HG03025 (cell line): ENCODE measurements around the gene TUT1.
"Not testable (repeated sequence)": the region's sequence is repeated elsewhere in the genome, so short reads cannot be mapped to it uniquely, and the experiment has no call there.

ENCODE experiments used
- ATAC-seq: cut with Tn5 transposase; IDR thresholded peaks from one replicate; pipeline ENCODE4 v1.9.1; 2021; ENCODE audit warnings: mild to moderate bottlenecking, moderate library complexity; ENCODE audit not compliant: unreplicated experiment, low FRiP score

Gene TUT1

GRCh38 chr11:62604460-62605120 is 13.3 kb upstream of the TUT1 start:
- ATAC-seq = no peak

- no peak for ATAC-seq
Measured at GRCh38 chr11:62603776-62604299, 12.5 kb upstream of the TUT1 start.

GRCh38 chr11:62603072-62603408 is 11.7 kb upstream of the TUT1 start:
- no peak for ATAC-seq

GRCh38 chr11:62602141-62603071 is 11.1 kb upstream of the TUT1 start:
- ATAC-seq = no peak

- ATAC-seq = peak; percentile 62
Measured at GRCh38 chr11:62601372-62602140, 10.2 kb upstream of the TUT1 start, which contains the start of gene MTA2. MTA2 (minus strand) TSS chr11:62601865; CDS start chr11:62601450, 415 bp downstream.

DNA sequence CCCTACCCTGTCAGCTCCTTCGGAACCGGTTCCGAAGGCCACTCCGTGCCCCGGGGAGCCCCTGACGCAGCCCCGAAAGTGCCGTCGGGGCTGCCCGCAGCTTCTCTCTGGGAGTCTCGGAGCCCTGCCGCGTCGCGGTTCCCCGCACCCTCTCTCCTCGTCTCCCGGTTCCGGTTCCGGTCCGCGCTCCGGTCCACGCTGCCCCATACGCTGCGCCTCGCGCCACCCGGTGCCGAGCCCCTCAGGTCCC is 9.7 kb upstream of the TUT1 start:
- ATAC-seq = no peak

- no peak for ATAC-seq
Measured at GRCh38 chr11:62600367-62601121, 9.2 kb upstream of the TUT1 start.

DNA sequence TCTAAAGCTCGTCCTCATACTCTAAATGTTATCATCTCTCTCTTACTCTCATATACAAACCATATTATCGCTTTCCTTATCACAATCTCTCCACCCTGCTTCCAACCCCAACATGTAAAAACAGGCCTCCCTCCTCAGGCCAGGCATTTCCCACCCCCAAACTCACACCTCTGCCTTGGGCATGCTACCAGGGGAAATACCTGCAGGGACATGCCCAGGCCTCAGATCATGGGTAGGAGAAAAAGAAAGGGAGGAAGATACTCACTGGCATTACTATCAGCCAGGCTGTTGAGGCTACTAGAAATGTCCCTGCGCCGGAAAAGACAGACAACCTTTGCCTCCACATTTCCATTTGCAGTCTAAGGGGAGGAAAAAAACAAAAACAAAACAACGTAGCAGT is 8.6 kb upstream of the TUT1 start:
- no peak for ATAC-seq

- no peak for ATAC-seq
Measured at GRCh38 chr11:62599069-62599696, 7.9 kb upstream of the TUT1 start.

GRCh38 chr11:62595124-62595523 is 3.8 kb upstream of the TUT1 start:
- no peak for ATAC-seq

DNA sequence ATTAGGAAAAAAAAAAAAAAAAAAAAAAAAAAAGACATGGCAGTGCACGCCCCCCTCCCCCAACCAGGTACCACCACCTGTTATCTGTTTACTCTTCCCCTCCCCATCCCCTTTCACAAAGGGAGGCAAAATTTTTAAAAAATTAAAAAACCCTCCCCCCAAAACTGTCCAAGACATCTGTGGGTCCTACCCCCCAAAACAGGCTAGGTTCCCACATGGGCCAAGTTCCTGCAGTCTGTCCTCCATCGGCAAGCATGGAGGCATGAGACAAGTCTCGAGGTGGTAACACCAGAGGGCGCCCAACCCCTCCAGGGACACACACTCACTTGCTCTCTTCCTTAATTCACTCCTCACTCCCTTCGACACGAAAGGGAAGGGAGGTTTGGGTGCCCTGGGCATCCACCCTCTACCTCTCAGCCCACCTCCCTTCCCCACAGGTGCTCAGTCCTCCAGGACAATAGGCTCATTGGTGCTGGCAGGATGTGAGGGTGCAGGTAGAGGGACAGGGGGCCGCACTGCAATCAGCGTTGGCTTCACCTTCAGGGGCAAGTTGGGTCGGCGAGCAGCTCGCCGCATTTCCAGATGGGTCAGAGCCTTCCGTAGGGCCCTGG is 2.2 kb upstream of the TUT1 start:
- no peak for ATAC-seq

DNA sequence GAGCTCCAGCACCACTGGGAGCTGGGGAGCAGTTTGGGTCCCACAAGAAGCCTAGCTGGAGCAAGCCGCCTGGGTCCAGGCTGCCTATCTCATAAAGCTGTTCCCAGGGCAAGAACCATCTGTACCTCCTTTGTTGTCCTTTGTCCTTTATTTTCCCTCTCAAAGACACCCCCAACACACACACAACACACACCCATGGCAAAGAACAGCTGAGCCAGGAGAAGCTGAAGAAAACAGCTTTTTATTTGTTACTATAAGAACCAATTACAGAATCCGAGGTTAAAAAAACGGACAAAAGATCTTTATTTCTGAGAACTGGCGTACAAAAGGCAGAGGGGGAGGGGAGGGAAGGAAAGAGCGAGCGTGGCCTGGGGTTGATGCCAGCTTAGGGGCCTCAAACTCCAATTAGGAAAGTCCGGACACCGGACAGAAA is 1.7 kb upstream of the TUT1 start:
- ATAC-seq = no peak

DNA sequence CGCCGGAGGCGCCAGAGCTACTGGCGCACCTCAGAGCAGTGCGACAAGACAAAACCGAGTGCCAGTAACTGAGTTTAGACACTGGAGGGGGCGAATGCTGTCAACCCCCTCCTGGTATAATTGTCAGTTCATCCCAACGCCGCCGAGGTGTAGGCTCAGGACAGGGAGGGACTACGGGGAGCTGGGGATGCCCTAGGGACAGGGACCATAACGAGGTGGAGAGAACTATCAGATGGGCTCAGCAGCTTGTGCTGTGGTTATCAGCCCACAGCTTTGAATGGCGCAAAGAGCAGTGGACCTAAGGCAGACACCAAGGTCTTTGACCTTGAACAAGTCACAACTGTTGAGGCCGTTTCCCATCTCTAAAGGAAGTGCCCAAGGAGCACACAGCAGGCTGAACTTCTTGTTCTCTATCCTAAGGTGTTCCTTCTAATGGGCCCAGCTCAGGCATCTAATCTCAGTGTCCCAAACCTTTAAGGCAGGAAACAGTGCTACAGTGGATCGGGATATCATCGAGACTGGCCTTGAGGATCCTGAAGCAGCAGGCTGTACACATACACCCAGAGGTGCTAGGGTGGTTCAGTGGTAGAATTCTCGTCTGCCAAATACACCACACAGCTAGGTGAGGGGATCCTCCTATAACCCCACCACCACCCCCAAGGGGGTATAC is 958 bp upstream of the TUT1 start:
- ATAC-seq = no peak

DNA sequence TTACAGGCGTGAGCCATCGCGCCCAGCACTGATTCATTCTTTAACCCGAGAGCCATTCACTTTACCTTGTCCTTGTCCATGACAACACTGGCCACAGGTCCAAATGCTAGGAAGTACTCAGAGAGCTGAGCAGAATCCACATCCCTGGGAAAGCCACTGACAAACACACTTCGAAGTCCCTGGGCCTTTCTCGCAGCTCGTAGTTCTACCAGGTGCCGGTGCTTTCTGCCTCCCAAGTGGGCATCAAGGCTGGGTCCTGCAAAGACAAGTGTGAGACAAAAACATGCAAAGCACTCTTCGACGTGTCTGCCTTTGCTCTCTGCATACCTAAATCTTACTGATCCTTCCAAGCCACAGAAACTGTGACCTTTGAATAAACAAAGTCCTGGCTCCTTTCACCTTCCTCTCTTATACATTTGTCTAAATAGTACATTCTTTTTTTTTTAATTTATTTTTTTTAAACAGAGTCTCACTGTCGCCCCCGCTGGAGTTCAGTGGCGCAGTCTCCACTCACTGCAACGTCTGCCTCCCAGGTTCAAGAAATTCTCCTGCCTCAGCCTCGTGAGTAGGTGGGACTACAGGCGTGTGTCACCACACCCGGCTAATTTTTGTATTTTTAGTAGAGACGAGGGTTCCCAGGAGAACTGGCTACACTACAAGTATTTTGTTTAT is 2.2 kb downstream of the TUT1 start:
- ATAC-seq = no peak

DNA sequence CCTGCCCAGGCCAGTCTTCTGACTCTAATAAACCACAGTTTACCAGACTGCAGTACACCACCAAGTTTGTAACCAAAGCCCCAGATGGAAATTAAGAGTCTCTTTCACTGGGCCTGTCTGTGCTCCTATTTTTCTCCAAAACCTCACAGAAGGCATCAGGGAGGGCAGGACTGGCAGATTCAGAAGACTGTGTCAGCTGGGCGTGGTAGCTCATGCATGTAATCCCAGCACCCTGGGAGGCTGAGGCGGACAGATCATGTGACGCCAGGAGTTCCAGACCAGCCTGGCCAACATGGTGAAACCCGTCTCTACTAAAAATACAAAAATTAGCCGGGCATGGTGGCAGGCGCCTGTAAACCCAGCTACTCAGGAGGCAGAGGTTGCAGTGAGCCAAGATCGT is 6.0 kb downstream of the TUT1 start:
- not testable (repeated sequence) for ATAC-seq

DNA sequence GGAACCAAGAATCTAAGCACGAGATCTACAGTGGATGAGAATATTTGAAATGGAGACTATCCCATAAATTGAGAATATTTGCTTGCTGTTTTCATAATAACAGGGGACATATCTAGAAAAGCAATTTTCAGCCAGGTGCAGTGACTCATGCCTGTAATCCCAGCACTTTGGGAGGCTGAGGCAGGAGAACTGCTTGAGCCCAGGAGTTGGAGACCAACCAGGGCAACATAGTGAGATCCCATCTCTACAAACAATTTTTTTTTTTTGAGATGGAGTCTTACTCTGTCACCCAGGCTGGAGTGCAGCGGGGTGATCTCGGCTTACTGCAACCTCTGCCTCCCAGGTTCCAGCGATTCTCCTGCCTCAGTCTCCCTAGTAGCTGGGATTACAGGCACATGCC is 9.6 kb downstream of the TUT1 start:
- ATAC-seq = not testable (repeated sequence)

DNA sequence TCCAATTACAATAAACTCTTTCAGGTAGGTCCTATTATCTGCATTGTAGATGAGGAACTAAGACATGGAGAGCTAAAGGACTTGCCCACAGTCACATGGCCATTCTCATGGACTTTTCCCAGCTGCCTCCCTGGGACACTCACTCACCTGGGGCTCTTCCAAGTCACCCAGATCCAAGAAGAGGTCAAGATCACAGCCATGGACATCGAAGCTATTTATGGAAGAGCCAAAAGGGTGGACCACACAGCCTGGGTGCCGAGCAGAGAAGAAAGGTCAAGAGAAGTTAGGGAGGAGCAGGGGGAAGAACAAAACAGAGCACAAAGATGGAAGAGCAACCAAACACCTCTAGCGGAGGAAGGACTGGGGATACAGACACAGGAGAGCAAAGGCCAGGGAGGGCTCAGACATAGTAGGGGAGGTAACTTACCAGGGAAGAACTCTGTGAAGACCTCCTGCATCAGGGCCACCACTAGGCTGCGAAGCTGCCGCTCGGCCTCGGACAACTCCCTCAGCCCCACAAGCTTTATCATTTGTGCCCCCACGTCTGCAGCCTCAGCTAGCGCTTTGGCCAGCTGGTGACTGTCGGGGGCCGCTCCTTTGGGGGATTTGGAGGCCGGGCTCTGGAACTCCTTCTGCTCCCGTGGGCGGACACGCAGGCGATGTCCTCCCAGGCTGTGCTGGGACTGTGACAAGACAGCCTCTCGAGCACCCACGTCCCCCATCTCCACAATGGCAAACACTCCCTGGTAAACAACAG is 10.2 kb downstream of the TUT1 start:
- ATAC-seq = no peak

- ATAC-seq = no peak
Measured at GRCh38 chr11:62579252-62579651, 12.1 kb downstream of the TUT1 start.
